ENCODE measurements around the gene PAXIP1. TPM values are rescaled to one million over a fixed set of nuclear protein-coding genes. Genes with fewer than 3 reads are reported as not detected.

The PAXIP1 gene
- total RNA-seq, 4 donors from 2014 or later: 9.0 to 10.3 (median 9.8) TPM

GRCh38 chr7:154916856-154917807 lies 85.8 kb downstream of the PAXIP1 start:
- Histone ChIP-seq H3K27me3 (peaks cover 0 to 27% of the 10 kb centered on the region in 2 donors), H3K27ac (no peak overlapping the region), H3K9me3 (no peaks in the 10 kb centered on the region), H3K4me3 (no peak overlapping the region), H3K4me1 (peaks cover 0 to 10% (median 6%) of the 10 kb centered on the region in 4 donors), H3K36me3 (no peaks in the 10 kb centered on the region)
- 83 to 84% methylated on average over 12 to 13 of the region's 13 CpGs for WGBS, 2 donors
- TF ChIP-seq EP300 (IDR thresholded peaks at IDR 0.05) (no peak), POLR2A (IDR thresholded peaks at IDR 0.05) (no peak)
- TF ChIP-seq, protein P1, sequence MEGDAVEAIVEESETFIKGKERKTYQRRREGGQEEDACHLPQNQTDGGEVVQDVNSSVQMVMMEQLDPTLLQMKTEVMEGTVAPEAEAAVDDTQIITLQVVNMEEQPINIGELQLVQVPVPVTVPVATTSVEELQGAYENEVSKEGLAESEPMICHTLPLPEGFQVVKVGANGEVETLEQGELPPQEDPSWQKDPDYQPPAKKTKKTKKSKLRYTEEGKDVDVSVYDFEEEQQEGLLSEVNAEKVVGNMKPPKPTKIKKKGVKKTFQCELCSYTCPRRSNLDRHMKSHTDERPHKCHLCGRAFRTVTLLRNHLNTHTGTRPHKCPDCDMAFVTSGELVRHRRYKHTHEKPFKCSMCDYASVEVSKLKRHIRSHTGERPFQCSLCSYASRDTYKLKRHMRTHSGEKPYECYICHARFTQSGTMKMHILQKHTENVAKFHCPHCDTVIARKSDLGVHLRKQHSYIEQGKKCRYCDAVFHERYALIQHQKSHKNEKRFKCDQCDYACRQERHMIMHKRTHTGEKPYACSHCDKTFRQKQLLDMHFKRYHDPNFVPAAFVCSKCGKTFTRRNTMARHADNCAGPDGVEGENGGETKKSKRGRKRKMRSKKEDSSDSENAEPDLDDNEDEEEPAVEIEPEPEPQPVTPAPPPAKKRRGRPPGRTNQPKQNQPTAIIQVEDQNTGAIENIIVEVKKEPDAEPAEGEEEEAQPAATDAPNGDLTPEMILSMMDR (IDR thresholded peaks at IDR 0.05): no peak
- no peak for DNase-seq (ENCODE audit: low spot score in 2 of 2)

GRCh38 chr7:154916381-154916780 lies 86.5 kb downstream of the PAXIP1 start:
- Histone ChIP-seq H3K9me3 (no peaks in the 10 kb centered on the region), H3K27ac (no peak overlapping the region), H3K4me1 (peaks cover 0 to 10% (median 6%) of the 10 kb centered on the region in 4 donors), H3K4me3 (no peak overlapping the region), H3K27me3 (peaks cover 0 to 27% of the 10 kb centered on the region in 2 donors), H3K36me3 (no peaks in the 10 kb centered on the region)
- TF ChIP-seq EP300 (IDR thresholded peaks at IDR 0.05): no peak
- TF ChIP-seq, protein P1 (IDR thresholded peaks at IDR 0.05): no peak
- TF ChIP-seq POLR2A (IDR thresholded peaks at IDR 0.05): no peak
- WGBS, 2 donors: 69 to 86% methylated on average over 13 to 14 of the region's 14 CpGs
- DNase-seq (ENCODE audit: low spot score in 2 of 2): no peak

GRCh38 chr7:154915600-154915999 lies 87.3 kb downstream of the PAXIP1 start:
- DNase-seq (ENCODE audit: low spot score in 2 of 2): no peak
- Histone ChIP-seq H3K4me1 (peaks cover 0 to 10% (median 6%) of the 10 kb centered on the region in 4 donors), H3K27me3 (peaks cover 0 to 27% of the 10 kb centered on the region in 2 donors), H3K9me3 (peaks cover 0 to 7% (median 0%) of the 10 kb centered on the region in 4 donors), H3K36me3 (no peaks in the 10 kb centered on the region), H3K27ac (no peak overlapping the region), H3K4me3 (no peak overlapping the region)
- WGBS, 2 donors: 92 to 94% methylated on average over 4 of the region's 4 CpGs
- no peak for TF ChIP-seq POLR2A (IDR thresholded peaks at IDR 0.05)
- no peak for TF ChIP-seq EP300 (IDR thresholded peaks at IDR 0.05)
- TF ChIP-seq, protein P1 (IDR thresholded peaks at IDR 0.05): no peak

GRCh38 chr7:154914996-154915380 lies 87.9 kb downstream of the PAXIP1 start:
- Histone ChIP-seq H3K27me3 (peaks cover 0 to 27% of the 10 kb centered on the region in 2 donors), H3K36me3 (no peaks in the 10 kb centered on the region), H3K4me3 (no peak overlapping the region), H3K4me1 (peaks cover 0 to 10% (median 6%) of the 10 kb centered on the region in 4 donors), H3K9me3 (peaks cover 0 to 12% (median 0%) of the 10 kb centered on the region in 4 donors), H3K27ac (no peak overlapping the region)
- no peak for DNase-seq (ENCODE audit: low spot score in 2 of 2)
- TF ChIP-seq EP300 (IDR thresholded peaks at IDR 0.05): no peak
- TF ChIP-seq, protein P1 (IDR thresholded peaks at IDR 0.05): no peak
- TF ChIP-seq POLR2A (IDR thresholded peaks at IDR 0.05): no peak
- 85 to 88% methylated on average over 10 to 18 of the region's 18 CpGs for WGBS, 2 donors

Data from tibial nerve (tissue), 4 donors.